Neural progenitor cell (in vitro differentiated cells): Measurements from ENCODE around the gene MGLL. TPM values are rescaled to one million over a fixed set of nuclear protein-coding genes. Genes with fewer than 3 reads are reported as not detected.

ENCODE experiments used
- DNase-seq: peaks from one replicate; pipeline ENCODE4 v3.0.0-alpha.2; 2016; ENCODE audit warnings: low spot score
- H2AFZ ChIP-seq: fragments of 200-600 bp; sonication (generic); replicated peaks from 2 replicates; pipeline ENCODE4 v1.6.1; 2016; ENCODE audit warnings: antibody characterized with exemption
- H3F3A ChIP-seq: fragments of 200-600 bp; sonication (generic); 2 replicates; pipeline ENCODE4 v1.6.1; 2016; ENCODE audit warnings: antibody characterized with exemption, low read depth
- H3K27ac ChIP-seq: fragments of 200-600 bp; sonication (generic); 2 replicates; pipeline ENCODE4 v1.5.1; 2016; ENCODE audit warnings: mild to moderate bottlenecking
- H3K27me3 ChIP-seq: fragments of 200-600 bp; sonication (generic); 2 replicates; pipeline ENCODE4 v1.6.1; 2016; ENCODE audit warnings: mild to moderate bottlenecking, moderate library complexity
- H3K36me3 ChIP-seq: fragments of 200-600 bp; sonication (generic); 2 replicates; pipeline ENCODE4 v1.5.1; 2016
- H3K4me1 ChIP-seq: fragments of 200-600 bp; sonication (generic); 2 replicates; pipeline ENCODE4 v1.6.1; 2016; ENCODE audit warnings: mixed run types
- H3K4me2 ChIP-seq: fragments of 200-600 bp; sonication (generic); 2 replicates; pipeline ENCODE4 v1.6.1; 2016
- H3K4me3 ChIP-seq: fragments of 200-600 bp; sonication (generic); 2 replicates; pipeline ENCODE4 v1.5.1; 2016
- H3K79me2 ChIP-seq: fragments of 200-600 bp; sonication (generic); 2 replicates; pipeline ENCODE4 v1.6.1; 2016; ENCODE audit warnings: low read depth
- H3K9ac ChIP-seq: fragments of 200-600 bp; sonication (generic); 2 replicates; pipeline ENCODE4 v1.6.1; 2016
- H3K9me3 ChIP-seq: fragments of 200-600 bp; sonication (generic); 2 replicates; pipeline ENCODE4 v1.5.1; 2016; ENCODE audit warnings: low read depth
- H4K20me1 ChIP-seq: fragments of 200-600 bp; sonication (generic); 2 replicates; pipeline ENCODE4 v1.6.1; 2016; ENCODE audit warnings: low read depth
- H3K27ac Mint-ChIP-seq: 3 replicates; pipeline ENCODE4 v1.8.0; 2021; ENCODE audit warnings: mixed read lengths
- H3K27me3 Mint-ChIP-seq: 2 replicates; pipeline ENCODE4 v1.8.0; 2022; ENCODE audit warnings: low read depth, mild to moderate bottlenecking, inconsistent platforms, moderate library complexity, mixed read lengths; ENCODE audit not compliant: insufficient read depth
- H3K36me3 Mint-ChIP-seq: 3 replicates; pipeline ENCODE4 v1.8.0; 2021; ENCODE audit warnings: mixed read lengths
- H3K4me1 Mint-ChIP-seq: 3 replicates; pipeline ENCODE4 v1.8.0; 2021; ENCODE audit warnings: mixed read lengths
- H3K4me3 Mint-ChIP-seq: 3 replicates; pipeline ENCODE4 v1.8.0; 2021; ENCODE audit warnings: mild to moderate bottlenecking, moderate library complexity, mixed read lengths
- H3K9me3 Mint-ChIP-seq: 3 replicates; pipeline ENCODE4 v1.8.0; 2020; ENCODE audit warnings: mixed read lengths
- CTCF ChIP-seq: fragments of 200-600 bp; sonication (generic); IDR thresholded peaks from 2 replicates; pipeline ENCODE4 v1.5.1; 2017; ENCODE audit warnings: antibody characterized with exemption, mild to moderate bottlenecking
- EZH2 ChIP-seq: fragments of 200-600 bp; sonication (generic); IDR thresholded peaks from 2 replicates; pipeline ENCODE4 v1.6.1; 2017; ENCODE audit warnings: antibody characterized with exemption, mild to moderate bottlenecking, moderate library complexity
- EZH2phosphoT487 ChIP-seq: fragments of 200-600 bp; sonication (generic); IDR thresholded peaks from 2 replicates; pipeline ENCODE4 v1.6.1; 2017; ENCODE audit warnings: antibody characterized with exemption
- total RNA-seq: library from RNA; depleted of rRNA; stranded (reverse); fragments of >200 nt; gene quantifications from 2 replicates; pipeline ENCODE4 v1.2.3, GENCODE V29; 2015; ENCODE audit warnings: low replicate concordance

Gene MGLL
- total RNA-seq, 1 donor from 2014 or later = 0.15 TPM

GRCh38 chr3:127812151-127812550, 10.2 kb downstream of the MGLL start:
- H3K36me3 Mint-ChIP-seq = no peaks in the 10 kb centered on the region
- no peaks in the 10 kb centered on the region for H4K20me1 ChIP-seq
- no peaks in the 10 kb centered on the region for H3F3A ChIP-seq
- no peak overlapping the region for H3K4me2 ChIP-seq
- no peak overlapping the region for H3K27ac Mint-ChIP-seq
- H3K4me3 Mint-ChIP-seq = no peak overlapping the region
- DNase-seq = no peak
- no peak overlapping the region for H3K4me3 ChIP-seq
- peaks cover 7% of the 10 kb centered on the region for H3K4me1 Mint-ChIP-seq
- no peaks in the 10 kb centered on the region for H3K79me2 ChIP-seq
- TF ChIP-seq CTCF = no peak
- TF ChIP-seq EZH2 = no peak
- TF ChIP-seq EZH2phosphoT487 = no peak
- H3K36me3 ChIP-seq = no peaks in the 10 kb centered on the region
- no peaks in the 10 kb centered on the region for H3K9me3 ChIP-seq
- H3K4me1 ChIP-seq = no peaks in the 10 kb centered on the region
- no peak overlapping the region for H2AFZ ChIP-seq
- peaks cover 2% of the 10 kb centered on the region for H3K27me3 Mint-ChIP-seq
- peaks cover 3% of the 10 kb centered on the region for H3K9me3 Mint-ChIP-seq
- H3K9ac ChIP-seq = no peak overlapping the region
- H3K27ac ChIP-seq = no peak overlapping the region
- H3K27me3 ChIP-seq = no peaks in the 10 kb centered on the region

GRCh38 chr3:127811717-127812116, 10.6 kb downstream of the MGLL start:
- Histone ChIP-seq H3K4me3 (no peak overlapping the region), H2AFZ (no peak overlapping the region), H3K27ac (no peak overlapping the region), H3F3A (no peaks in the 10 kb centered on the region), H3K27me3 (no peaks in the 10 kb centered on the region), H3K9me3 (no peaks in the 10 kb centered on the region), H3K4me1 (no peaks in the 10 kb centered on the region), H3K36me3 (no peaks in the 10 kb centered on the region), H3K4me2 (no peak overlapping the region), H3K79me2 (no peaks in the 10 kb centered on the region), H3K9ac (no peak overlapping the region), H4K20me1 (no peaks in the 10 kb centered on the region)
- Mint-ChIP-seq H3K4me1 (peaks cover 7% of the 10 kb centered on the region), H3K27ac (no peak overlapping the region), H3K36me3 (no peaks in the 10 kb centered on the region), H3K9me3 (peaks cover 3% of the 10 kb centered on the region), H3K27me3 (no peaks in the 10 kb centered on the region), H3K4me3 (no peak overlapping the region)
- DNase-seq = no peak
- TF ChIP-seq CTCF = no peak
- no peak for TF ChIP-seq EZH2phosphoT487
- no peak for TF ChIP-seq EZH2

- Mint-ChIP-seq H3K36me3 (no peaks in the 10 kb centered on the region), H3K9me3 (peaks cover 3% of the 10 kb centered on the region), H3K27me3 (no peaks in the 10 kb centered on the region), H3K27ac (no peak overlapping the region), H3K4me3 (no peak overlapping the region), H3K4me1 (peaks cover 7% of the 10 kb centered on the region)
- Histone ChIP-seq H3K27me3 (no peaks in the 10 kb centered on the region), H3K79me2 (no peaks in the 10 kb centered on the region), H3K4me1 (no peaks in the 10 kb centered on the region), H3K36me3 (no peaks in the 10 kb centered on the region), H3K27ac (no peak overlapping the region), H3K9me3 (no peaks in the 10 kb centered on the region), H2AFZ (no peak overlapping the region), H3K9ac (no peak overlapping the region), H4K20me1 (no peaks in the 10 kb centered on the region), H3K4me3 (no peak overlapping the region), H3K4me2 (no peak overlapping the region), H3F3A (no peaks in the 10 kb centered on the region)
- DNase-seq = no peak
- TF ChIP-seq EZH2 (no peak), EZH2phosphoT487 (no peak), CTCF (no peak)
These were observed 12.7 kb downstream of the MGLL start for GRCh38 chr3:127809611-127810010.

- no peak overlapping the region for H3K4me3 Mint-ChIP-seq
- Histone ChIP-seq H3K9ac (no peak overlapping the region), H3K4me3 (no peak overlapping the region), H3K79me2 (no peaks in the 10 kb centered on the region), H3K27me3 (no peaks in the 10 kb centered on the region), H3K9me3 (no peaks in the 10 kb centered on the region), H3K27ac (no peak overlapping the region), H3K36me3 (no peaks in the 10 kb centered on the region), H3K4me1 (no peaks in the 10 kb centered on the region), H3F3A (no peaks in the 10 kb centered on the region), H3K4me2 (no peak overlapping the region), H4K20me1 (no peaks in the 10 kb centered on the region), H2AFZ (no peak overlapping the region)
- peaks cover 3% of the 10 kb centered on the region for H3K4me1 Mint-ChIP-seq
- no peak for DNase-seq
- TF ChIP-seq CTCF (no peak), EZH2 (no peak), EZH2phosphoT487 (no peak)
- no peak overlapping the region for H3K27ac Mint-ChIP-seq
- no peaks in the 10 kb centered on the region for H3K36me3 Mint-ChIP-seq
- no peaks in the 10 kb centered on the region for H3K27me3 Mint-ChIP-seq
- peaks cover 3% of the 10 kb centered on the region for H3K9me3 Mint-ChIP-seq
These were observed 13.1 kb downstream of the MGLL start for GRCh38 chr3:127809211-127809610.
